GM12801 (cell line): ENCODE measurements around the gene SLC35F3.

ENCODE experiments used
- TF ChIP-seq, protein P1 (sequence below): IDR thresholded peaks from one replicate; pipeline ENCODE4 v1.5.1; 2011; ENCODE audit warnings: control low read depth; ENCODE audit not compliant: insufficient read length; ENCODE audit errors: extremely low read depth

SLC35F3 gene

DNA sequence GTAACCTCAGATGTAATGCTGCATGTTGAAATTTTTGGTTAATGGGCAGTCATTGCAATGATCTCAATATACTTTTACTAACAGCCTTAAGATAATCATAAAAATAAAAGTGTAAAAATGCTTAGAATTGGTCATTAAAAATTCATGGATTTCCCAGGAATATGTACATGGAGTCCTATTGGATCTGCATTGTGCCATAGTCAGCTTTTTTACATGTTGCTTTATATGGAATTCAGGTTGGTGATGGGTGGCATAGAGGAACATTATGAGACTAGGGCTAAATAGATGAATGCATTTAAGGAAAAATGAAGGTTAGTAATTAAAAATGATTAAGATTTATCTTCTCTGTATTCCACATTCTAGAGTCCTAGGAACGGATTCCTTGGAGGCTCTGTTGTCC lies 103.2 kb downstream of the SLC35F3 start:
- TF ChIP-seq, protein P1, sequence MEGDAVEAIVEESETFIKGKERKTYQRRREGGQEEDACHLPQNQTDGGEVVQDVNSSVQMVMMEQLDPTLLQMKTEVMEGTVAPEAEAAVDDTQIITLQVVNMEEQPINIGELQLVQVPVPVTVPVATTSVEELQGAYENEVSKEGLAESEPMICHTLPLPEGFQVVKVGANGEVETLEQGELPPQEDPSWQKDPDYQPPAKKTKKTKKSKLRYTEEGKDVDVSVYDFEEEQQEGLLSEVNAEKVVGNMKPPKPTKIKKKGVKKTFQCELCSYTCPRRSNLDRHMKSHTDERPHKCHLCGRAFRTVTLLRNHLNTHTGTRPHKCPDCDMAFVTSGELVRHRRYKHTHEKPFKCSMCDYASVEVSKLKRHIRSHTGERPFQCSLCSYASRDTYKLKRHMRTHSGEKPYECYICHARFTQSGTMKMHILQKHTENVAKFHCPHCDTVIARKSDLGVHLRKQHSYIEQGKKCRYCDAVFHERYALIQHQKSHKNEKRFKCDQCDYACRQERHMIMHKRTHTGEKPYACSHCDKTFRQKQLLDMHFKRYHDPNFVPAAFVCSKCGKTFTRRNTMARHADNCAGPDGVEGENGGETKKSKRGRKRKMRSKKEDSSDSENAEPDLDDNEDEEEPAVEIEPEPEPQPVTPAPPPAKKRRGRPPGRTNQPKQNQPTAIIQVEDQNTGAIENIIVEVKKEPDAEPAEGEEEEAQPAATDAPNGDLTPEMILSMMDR, result no peak

DNA sequence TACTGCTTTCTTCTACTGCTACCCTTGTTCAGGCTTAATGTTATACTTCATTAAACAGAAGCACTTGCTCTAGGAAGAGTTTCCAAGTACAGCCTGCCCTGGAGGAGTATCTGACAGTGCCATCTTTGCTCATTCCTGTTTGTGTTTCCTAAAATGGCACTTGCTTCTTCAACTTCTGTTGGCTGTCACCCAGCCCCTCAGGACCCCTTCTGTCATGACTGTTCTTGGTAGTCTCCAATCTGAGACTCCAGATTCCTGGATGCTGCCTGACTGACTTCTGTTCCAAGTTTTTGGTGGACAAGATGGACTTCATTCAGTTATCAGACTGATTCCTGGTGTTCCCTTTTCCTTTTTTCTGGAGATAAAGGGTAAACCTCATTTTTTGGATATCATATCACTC lies 104.1 kb downstream of the SLC35F3 start:
- TF ChIP-seq, protein P1, result no peak

DNA sequence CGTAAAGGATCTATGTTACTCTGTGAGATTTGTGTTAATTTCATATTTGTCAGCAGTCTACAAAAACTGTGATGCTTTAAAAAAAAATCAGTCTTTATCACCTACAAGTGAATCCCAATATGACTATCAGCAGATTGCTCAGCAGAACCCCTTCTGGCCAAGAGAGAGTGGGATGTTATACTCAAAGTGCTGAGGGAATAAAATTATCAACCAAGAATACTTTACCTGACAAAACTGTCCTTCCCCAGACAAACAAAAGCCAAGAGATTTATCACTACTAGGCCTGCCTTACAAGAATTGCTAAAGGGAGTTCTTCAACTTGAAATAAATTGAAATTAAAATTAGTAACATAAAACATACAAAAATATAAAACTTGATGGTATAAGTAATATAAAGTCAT lies 105.2 kb downstream of the SLC35F3 start:
- TF ChIP-seq, protein P1, result no peak

GRCh38 chr1:234014208-234014607 lies 109.7 kb downstream of the SLC35F3 start:
- TF ChIP-seq, protein P1, result no peak

DNA sequence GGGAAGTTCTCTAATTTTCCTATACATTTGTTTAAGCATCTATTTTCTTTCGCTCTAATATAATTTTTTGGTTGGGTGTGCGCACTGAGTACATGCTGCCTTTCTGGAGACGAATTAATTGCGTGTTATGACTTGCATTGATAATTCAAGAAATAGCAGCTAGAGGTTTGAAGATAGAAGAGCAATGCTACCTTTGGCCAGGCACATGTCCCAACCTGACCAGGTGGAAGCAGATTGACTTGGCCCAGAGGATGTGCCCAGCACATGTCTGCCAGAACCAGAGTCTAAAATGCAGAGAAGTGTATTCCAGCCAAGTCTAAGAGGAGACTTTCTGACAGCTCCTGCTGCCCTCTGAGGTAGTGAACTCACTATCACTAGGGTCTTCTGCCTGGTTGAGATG lies 114.3 kb downstream of the SLC35F3 start:
- TF ChIP-seq, protein P1, result no peak

DNA sequence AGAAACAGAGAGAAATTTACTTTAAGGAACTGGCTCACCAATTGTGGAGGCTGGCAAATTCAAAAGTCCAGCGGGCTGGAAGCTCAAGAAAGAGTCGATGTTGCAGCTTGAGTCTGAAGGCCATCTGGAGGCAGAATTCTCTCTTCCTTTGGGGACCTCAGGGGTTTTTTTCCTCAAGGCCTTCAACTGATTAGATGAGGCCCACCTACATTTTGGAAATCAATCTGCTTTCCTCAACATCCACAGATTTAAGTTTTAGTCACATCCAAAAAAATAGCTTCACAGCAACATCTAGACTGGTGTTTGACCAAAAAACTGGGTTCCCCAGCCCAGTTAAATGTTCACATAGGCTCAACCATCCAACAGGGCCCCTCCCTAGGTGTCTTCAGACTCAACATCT lies 114.9 kb downstream of the SLC35F3 start:
- TF ChIP-seq, protein P1, result no peak

- TF ChIP-seq, protein P1, result no peak
These were observed 117.8 kb downstream of the SLC35F3 start for GRCh38 chr1:234022302-234022701.

DNA sequence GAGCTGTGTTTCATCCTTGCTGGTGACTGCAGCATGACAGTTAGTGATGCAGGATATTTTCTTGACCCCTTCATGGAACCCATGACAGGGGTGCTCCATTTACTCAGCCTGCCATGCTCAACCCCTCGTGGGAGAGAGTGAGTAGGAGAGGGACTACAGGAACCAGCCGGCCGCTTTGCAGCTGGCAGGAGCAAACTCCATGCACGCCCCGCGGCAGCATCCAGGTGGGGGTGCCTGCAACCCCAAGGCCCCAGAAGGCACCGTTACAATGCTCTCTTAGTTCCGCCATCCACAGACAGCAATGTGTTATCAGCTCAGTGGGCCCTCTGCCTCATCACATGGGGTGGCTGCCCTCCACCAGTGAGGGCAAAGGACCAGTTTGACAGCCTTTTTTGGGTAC lies 135.1 kb downstream of the SLC35F3 start:
- TF ChIP-seq, protein P1, result no peak
